ENCODE data around the gene UBAC2. TPM values are rescaled to one million over a fixed set of nuclear protein-coding genes. Genes with fewer than 3 reads are reported as not detected.

The UBAC2 gene
- total and polyA plus RNA-seq, 2 donors, result 53.1 to 57.2 TPM

GRCh38 chr13:99366075-99366987, 165.7 kb downstream of the UBAC2 start:
- Histone ChIP-seq H3K36me3 (ENCODE audit: insufficient read depth) (peaks cover 2% of the 10 kb centered on the region), H3K4me1 (ENCODE audit: insufficient read depth) (no peaks in the 10 kb centered on the region), H3K27ac (ENCODE audit: low read depth) (no peak overlapping the region), H3K4me3 (ENCODE audit: low read depth, low read length) (no peak overlapping the region)
- 88% methylated on average over 11 of the region's 11 CpGs for WGBS
- DNase-seq (ENCODE audit: extremely low spot score), result no peak

GRCh38 chr13:99367106-99367616, 166.5 kb downstream of the UBAC2 start:
- Histone ChIP-seq H3K4me3 (ENCODE audit: low read depth, low read length) (no peak overlapping the region), H3K36me3 (ENCODE audit: insufficient read depth) (peaks cover 2% of the 10 kb centered on the region), H3K4me1 (ENCODE audit: insufficient read depth) (no peaks in the 10 kb centered on the region), H3K27ac (ENCODE audit: low read depth) (no peak overlapping the region)
- no peak for DNase-seq (ENCODE audit: extremely low spot score)
- 73% methylated on average over 7 of the region's 7 CpGs for WGBS

DNA sequence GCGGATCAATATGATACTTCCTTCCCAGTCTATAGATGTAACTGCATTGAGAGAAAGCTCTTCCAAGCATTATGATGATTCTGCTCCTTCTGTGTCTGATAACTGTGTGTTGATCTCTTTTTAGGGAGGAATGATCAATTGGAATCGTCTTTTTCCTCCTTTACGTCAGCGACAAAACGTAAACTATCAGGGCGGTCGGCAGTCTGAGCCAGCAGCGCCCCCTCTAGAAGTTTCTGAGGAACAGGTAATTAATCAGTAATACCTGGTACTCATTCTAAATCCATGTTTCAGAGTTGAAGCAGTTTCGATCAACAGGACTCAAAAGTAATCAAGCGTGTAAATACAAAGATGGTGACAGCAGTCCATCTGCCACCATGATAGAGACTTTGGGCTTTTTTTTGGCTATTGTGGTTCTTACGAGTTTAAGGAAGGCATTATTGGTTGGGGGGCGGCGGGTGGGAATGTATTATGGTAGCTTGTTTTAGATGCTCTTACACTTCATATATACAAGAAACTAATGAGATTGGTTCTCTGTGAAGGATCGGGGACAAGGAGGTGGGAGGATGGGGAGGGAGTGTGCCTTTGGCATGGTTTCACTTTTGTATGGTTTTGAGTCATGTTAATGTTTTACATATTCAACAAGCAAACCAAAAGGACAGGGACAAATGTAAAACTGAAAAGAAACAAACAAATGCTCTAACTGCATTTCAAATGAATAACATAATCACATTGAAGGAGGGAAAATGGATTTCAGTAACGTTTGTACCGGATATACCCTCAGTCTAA, 167.2 kb downstream of the UBAC2 start:
- Histone ChIP-seq H3K27ac (ENCODE audit: low read depth) (no peak overlapping the region), H3K36me3 (ENCODE audit: insufficient read depth) (peaks cover 2% of the 10 kb centered on the region), H3K4me1 (ENCODE audit: insufficient read depth) (no peaks in the 10 kb centered on the region), H3K4me3 (ENCODE audit: low read depth, low read length) (no peak overlapping the region)
- WGBS, result 86% methylated on average over 16 of the region's 16 CpGs
- no peak for DNase-seq (ENCODE audit: extremely low spot score)

GRCh38 chr13:99370481-99371275, 170.0 kb downstream of the UBAC2 start:
- no peak overlapping the region for H3K27ac ChIP-seq (ENCODE audit: low read depth)
- H3K4me1 ChIP-seq (ENCODE audit: insufficient read depth), result no peaks in the 10 kb centered on the region
- H3K36me3 ChIP-seq (ENCODE audit: insufficient read depth), result peaks cover 2% of the 10 kb centered on the region
- DNase-seq (ENCODE audit: extremely low spot score), result no peak
- 91% methylated on average over 12 of the region's 12 CpGs for WGBS
- H3K4me3 ChIP-seq (ENCODE audit: low read depth, low read length), result no peak overlapping the region

DNA sequence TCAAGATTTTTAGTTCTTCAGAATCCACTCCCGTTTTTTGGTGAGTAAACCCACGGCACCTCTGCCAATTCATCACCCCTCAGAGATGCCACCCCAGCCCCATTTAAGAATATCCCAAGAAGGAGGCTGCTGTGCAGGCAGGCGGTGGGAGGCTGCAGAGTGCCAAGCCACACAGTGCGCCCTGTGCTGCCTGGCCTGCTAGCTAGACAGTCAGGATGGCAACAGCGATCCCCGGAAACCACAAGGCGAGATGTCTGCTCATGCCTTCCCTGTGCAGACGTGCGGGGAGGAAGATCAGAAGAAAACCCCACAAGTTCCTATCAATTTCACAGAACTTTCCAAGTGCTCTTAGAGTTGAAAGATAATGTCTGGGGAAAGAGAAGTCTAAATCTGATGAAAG, 171.3 kb downstream of the UBAC2 start:
- no peak for DNase-seq (ENCODE audit: extremely low spot score)
- Histone ChIP-seq H3K27ac (ENCODE audit: low read depth) (no peak overlapping the region), H3K4me3 (ENCODE audit: low read depth, low read length) (no peak overlapping the region), H3K4me1 (ENCODE audit: insufficient read depth) (no peaks in the 10 kb centered on the region), H3K36me3 (ENCODE audit: insufficient read depth) (peaks cover 2% of the 10 kb centered on the region)
- 91% methylated on average over 9 of the region's 9 CpGs for WGBS

- Histone ChIP-seq H3K36me3 (ENCODE audit: insufficient read depth) (no peaks in the 10 kb centered on the region), H3K27ac (ENCODE audit: low read depth) (no peak overlapping the region), H3K4me1 (ENCODE audit: insufficient read depth) (no peaks in the 10 kb centered on the region), H3K4me3 (ENCODE audit: low read depth, low read length) (no peak overlapping the region)
- 93% methylated on average over 8 of the region's 8 CpGs for WGBS
- no peak for DNase-seq (ENCODE audit: extremely low spot score)
Measured at GRCh38 chr13:99373436-99373835, 172.8 kb downstream of the UBAC2 start.

GRCh38 chr13:99374169-99374991, 173.7 kb downstream of the UBAC2 start:
- no peak for DNase-seq (ENCODE audit: extremely low spot score)
- H3K4me3 ChIP-seq (ENCODE audit: low read depth, low read length), result no peak overlapping the region
- H3K27ac ChIP-seq (ENCODE audit: low read depth), result no peak overlapping the region
- WGBS, result 97% methylated on average over 10 of the region's 10 CpGs
- no peaks in the 10 kb centered on the region for H3K4me1 ChIP-seq (ENCODE audit: insufficient read depth)
- H3K36me3 ChIP-seq (ENCODE audit: insufficient read depth), result no peaks in the 10 kb centered on the region

DNA sequence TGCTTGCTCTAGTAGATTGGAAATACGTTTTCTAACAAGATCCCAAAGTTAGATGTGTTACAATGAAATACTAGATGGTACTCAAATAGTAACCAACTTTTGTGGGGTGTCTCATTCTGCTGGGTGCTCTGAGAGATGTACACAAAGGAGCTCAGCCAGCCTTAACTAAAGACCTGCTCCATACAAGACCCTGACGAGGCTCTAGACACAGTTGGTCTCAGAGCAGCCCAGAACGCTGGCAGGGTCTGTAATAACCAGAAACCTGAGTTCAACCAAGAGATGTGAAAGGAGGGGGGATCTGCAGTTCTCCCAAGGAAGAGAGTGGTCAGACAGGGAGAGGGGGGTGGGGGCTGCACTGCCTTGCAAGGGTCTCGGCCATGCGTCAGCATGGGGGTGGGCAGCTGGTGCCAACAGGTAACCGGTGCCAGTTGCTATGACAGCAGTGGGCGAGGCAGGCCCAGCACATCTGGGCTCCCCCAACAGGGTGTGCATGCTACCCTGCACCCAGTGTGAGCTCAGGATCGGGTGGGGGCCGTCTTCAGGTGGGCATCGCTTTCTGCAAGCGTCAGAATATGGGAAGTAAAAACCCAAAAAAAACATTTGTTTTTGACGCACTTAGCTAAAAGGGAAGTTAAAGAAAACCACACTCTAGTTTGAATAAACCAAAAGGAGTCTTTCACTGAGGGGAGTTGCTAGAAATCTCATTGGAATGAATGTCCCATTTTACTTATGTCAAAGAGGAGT, 174.5 kb downstream of the UBAC2 start:
- H3K36me3 ChIP-seq (ENCODE audit: insufficient read depth), result no peaks in the 10 kb centered on the region

DNA sequence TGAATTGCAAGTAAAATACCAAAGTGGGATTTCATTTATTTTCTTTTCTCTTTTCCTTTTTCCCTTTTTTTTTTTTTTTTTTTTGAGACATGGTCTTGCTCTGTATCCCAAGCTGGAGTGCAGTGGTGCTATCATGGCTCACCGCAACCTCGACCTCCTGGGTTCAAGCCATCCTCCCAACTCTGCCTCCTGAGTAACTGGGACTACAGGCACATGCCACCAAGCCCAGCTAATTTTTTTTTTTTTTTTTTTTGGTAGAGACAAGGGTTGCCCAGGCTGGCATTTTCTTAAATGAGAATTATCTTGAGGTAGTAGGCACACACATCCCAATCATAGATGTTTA, 175.1 kb downstream of the UBAC2 start:
- no peaks in the 10 kb centered on the region for H3K4me1 ChIP-seq (ENCODE audit: insufficient read depth)
- no peaks in the 10 kb centered on the region for H3K36me3 ChIP-seq (ENCODE audit: insufficient read depth)
- no peak for DNase-seq (ENCODE audit: extremely low spot score)
- no peak overlapping the region for H3K27ac ChIP-seq (ENCODE audit: low read depth)
- H3K4me3 ChIP-seq (ENCODE audit: low read depth, low read length), result no peak overlapping the region
- 94% methylated on average over 2 of the region's 2 CpGs for WGBS

More for the DNA sequence above, 174.5 kb downstream of the UBAC2 start:
- Histone ChIP-seq H3K27ac (ENCODE audit: low read depth) (no peak overlapping the region), H3K4me3 (ENCODE audit: low read depth, low read length) (no peak overlapping the region), H3K4me1 (ENCODE audit: insufficient read depth) (no peaks in the 10 kb centered on the region)
- no peak for DNase-seq (ENCODE audit: extremely low spot score)
- WGBS, result 86% methylated on average over 12 of the region's 12 CpGs

DNA sequence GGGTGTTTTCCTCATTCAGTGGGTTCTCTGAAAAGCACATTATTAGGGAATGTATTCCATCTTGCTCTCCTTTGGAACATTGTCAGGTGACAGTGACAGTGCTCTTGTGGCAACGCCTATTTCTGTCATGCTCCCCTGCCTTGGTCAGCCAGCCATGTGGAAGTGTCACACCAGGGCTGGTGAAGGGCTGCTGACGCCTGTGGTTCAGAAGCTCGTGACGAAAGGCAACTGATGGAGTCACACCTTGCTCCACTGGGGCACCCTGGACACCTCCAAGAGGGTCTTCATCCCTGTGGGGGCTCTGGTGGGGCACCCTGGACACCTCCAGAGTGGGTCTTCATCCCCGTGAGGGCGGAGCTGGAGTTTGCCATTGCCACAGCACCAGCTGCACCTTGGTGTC, 175.5 kb downstream of the UBAC2 start:
- no peaks in the 10 kb centered on the region for H3K4me1 ChIP-seq (ENCODE audit: insufficient read depth)
- no peak for DNase-seq (ENCODE audit: extremely low spot score)
- 90% methylated on average over 6 of the region's 6 CpGs for WGBS
- no peaks in the 10 kb centered on the region for H3K36me3 ChIP-seq (ENCODE audit: insufficient read depth)
- no peak overlapping the region for H3K27ac ChIP-seq (ENCODE audit: low read depth)
- H3K4me3 ChIP-seq (ENCODE audit: low read depth, low read length), result no peak overlapping the region

- WGBS, result 96% methylated on average over 9 of the region's 9 CpGs
- Histone ChIP-seq H3K36me3 (ENCODE audit: insufficient read depth) (no peaks in the 10 kb centered on the region), H3K4me1 (ENCODE audit: insufficient read depth) (no peaks in the 10 kb centered on the region), H3K27ac (ENCODE audit: low read depth) (no peak overlapping the region), H3K4me3 (ENCODE audit: low read depth, low read length) (no peak overlapping the region)
- no peak for DNase-seq (ENCODE audit: extremely low spot score)
Measured at GRCh38 chr13:99376924-99377323, 176.3 kb downstream of the UBAC2 start.

DNA sequence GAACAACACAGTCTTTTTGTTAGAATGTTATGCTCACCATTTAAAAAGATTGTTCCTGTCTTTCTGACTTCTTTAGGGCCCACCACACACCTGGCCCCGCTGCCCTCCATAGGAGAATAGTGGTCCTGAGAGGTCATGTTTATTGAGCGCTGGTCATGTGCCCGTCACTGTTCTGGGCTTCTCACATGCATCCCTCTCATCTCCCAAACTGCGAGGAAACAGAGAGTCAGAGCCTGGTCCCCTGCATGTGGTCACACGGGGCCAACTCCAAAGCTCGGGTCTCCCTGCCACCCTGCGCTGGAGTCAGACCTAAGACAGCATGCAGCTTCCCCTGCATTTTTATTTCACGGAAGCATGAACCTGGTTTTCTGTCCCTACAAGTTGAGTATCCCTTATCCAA, 177.0 kb downstream of the UBAC2 start:
- Histone ChIP-seq H3K27ac (ENCODE audit: low read depth) (no peak overlapping the region), H3K4me3 (ENCODE audit: low read depth, low read length) (no peak overlapping the region), H3K4me1 (ENCODE audit: insufficient read depth) (no peaks in the 10 kb centered on the region), H3K36me3 (ENCODE audit: insufficient read depth) (no peaks in the 10 kb centered on the region)
- no peak for DNase-seq (ENCODE audit: extremely low spot score)
- 97% methylated on average over 8 of the region's 8 CpGs for WGBS
